Neural progenitor cell (in vitro differentiated cells): ENCODE data around the gene C19orf33. TPM values are rescaled to one million over a fixed set of nuclear protein-coding genes. Genes with fewer than 3 reads are reported as not detected.

Experiments
- DNase-seq: peaks from one replicate; pipeline ENCODE4 v3.0.0-alpha.2; 2016; ENCODE audit warnings: low spot score
- H2AFZ ChIP-seq: fragments of 200-600 bp; sonication (generic); replicated peaks from 2 replicates; pipeline ENCODE4 v1.6.1; 2016; ENCODE audit warnings: antibody characterized with exemption
- H3F3A ChIP-seq: fragments of 200-600 bp; sonication (generic); 2 replicates; pipeline ENCODE4 v1.6.1; 2016; ENCODE audit warnings: antibody characterized with exemption, low read depth
- H3K27ac ChIP-seq: fragments of 200-600 bp; sonication (generic); 2 replicates; pipeline ENCODE4 v1.5.1; 2016; ENCODE audit warnings: mild to moderate bottlenecking
- H3K27me3 ChIP-seq: fragments of 200-600 bp; sonication (generic); 2 replicates; pipeline ENCODE4 v1.6.1; 2016; ENCODE audit warnings: mild to moderate bottlenecking, moderate library complexity
- H3K36me3 ChIP-seq: fragments of 200-600 bp; sonication (generic); 2 replicates; pipeline ENCODE4 v1.5.1; 2016
- H3K4me1 ChIP-seq: fragments of 200-600 bp; sonication (generic); 2 replicates; pipeline ENCODE4 v1.6.1; 2016; ENCODE audit warnings: mixed run types
- H3K4me2 ChIP-seq: fragments of 200-600 bp; sonication (generic); 2 replicates; pipeline ENCODE4 v1.6.1; 2016
- H3K4me3 ChIP-seq: fragments of 200-600 bp; sonication (generic); 2 replicates; pipeline ENCODE4 v1.5.1; 2016
- H3K79me2 ChIP-seq: fragments of 200-600 bp; sonication (generic); 2 replicates; pipeline ENCODE4 v1.6.1; 2016; ENCODE audit warnings: low read depth
- H3K9ac ChIP-seq: fragments of 200-600 bp; sonication (generic); 2 replicates; pipeline ENCODE4 v1.6.1; 2016
- H3K9me3 ChIP-seq: fragments of 200-600 bp; sonication (generic); 2 replicates; pipeline ENCODE4 v1.5.1; 2016; ENCODE audit warnings: low read depth
- H4K20me1 ChIP-seq: fragments of 200-600 bp; sonication (generic); 2 replicates; pipeline ENCODE4 v1.6.1; 2016; ENCODE audit warnings: low read depth
- H3K27ac Mint-ChIP-seq: 3 replicates; pipeline ENCODE4 v1.8.0; 2021; ENCODE audit warnings: mixed read lengths
- H3K27me3 Mint-ChIP-seq: 2 replicates; pipeline ENCODE4 v1.8.0; 2022; ENCODE audit warnings: low read depth, mild to moderate bottlenecking, inconsistent platforms, moderate library complexity, mixed read lengths; ENCODE audit not compliant: insufficient read depth
- H3K36me3 Mint-ChIP-seq: 3 replicates; pipeline ENCODE4 v1.8.0; 2021; ENCODE audit warnings: mixed read lengths
- H3K4me1 Mint-ChIP-seq: 3 replicates; pipeline ENCODE4 v1.8.0; 2021; ENCODE audit warnings: mixed read lengths
- H3K4me3 Mint-ChIP-seq: 3 replicates; pipeline ENCODE4 v1.8.0; 2021; ENCODE audit warnings: mild to moderate bottlenecking, moderate library complexity, mixed read lengths
- H3K9me3 Mint-ChIP-seq: 3 replicates; pipeline ENCODE4 v1.8.0; 2020; ENCODE audit warnings: mixed read lengths
- CTCF ChIP-seq: fragments of 200-600 bp; sonication (generic); IDR thresholded peaks from 2 replicates; pipeline ENCODE4 v1.5.1; 2017; ENCODE audit warnings: antibody characterized with exemption, mild to moderate bottlenecking
- EZH2 ChIP-seq: fragments of 200-600 bp; sonication (generic); IDR thresholded peaks from 2 replicates; pipeline ENCODE4 v1.6.1; 2017; ENCODE audit warnings: antibody characterized with exemption, mild to moderate bottlenecking, moderate library complexity
- EZH2phosphoT487 ChIP-seq: fragments of 200-600 bp; sonication (generic); IDR thresholded peaks from 2 replicates; pipeline ENCODE4 v1.6.1; 2017; ENCODE audit warnings: antibody characterized with exemption
- total RNA-seq: library from RNA; depleted of rRNA; stranded (reverse); fragments of >200 nt; gene quantifications from 2 replicates; pipeline ENCODE4 v1.2.3, GENCODE V29; 2015; ENCODE audit warnings: low replicate concordance

C19orf33 gene
- total RNA-seq, 1 donor from 2014 or later = not detected

DNA sequence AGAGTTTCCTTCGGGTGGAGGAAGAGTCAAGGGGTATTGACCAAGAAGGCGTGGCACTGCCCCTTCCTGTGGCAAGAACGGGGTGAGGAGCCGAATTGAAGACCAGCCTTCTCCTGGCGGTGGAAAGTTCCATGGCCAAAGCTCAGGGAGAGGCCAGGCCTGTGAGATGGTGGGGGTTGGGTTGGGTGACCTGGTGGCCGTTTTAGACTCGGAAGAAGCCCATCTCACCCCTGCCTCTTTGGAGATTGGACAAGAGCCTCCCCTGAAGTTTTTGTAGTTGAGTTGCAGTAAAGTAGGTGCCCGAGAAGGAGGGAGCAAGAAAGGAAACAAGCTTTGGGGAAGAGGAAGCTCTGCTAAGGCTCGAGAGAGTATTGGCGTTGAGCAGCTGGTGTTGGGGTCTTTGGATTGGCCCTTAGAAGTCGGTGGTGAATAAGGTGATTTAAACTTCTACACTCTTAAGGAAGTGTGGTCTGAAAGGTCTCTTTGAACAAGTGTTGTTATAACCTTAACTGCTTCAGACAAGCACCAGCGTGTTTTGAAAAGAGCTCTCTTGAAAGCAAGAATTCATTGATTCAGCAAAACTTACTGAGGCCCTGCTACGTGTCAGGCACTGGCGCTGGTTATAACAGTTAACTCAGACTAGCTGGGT, 38.7 kb upstream of the C19orf33 start:
- Mint-ChIP-seq H3K27ac (no peak overlapping the region), H3K27me3 (peaks cover 17% of the 10 kb centered on the region), H3K4me1 (peaks cover 33% of the 10 kb centered on the region), H3K36me3 (no peaks in the 10 kb centered on the region), H3K9me3 (no peaks in the 10 kb centered on the region), H3K4me3 (peak overlapping the region; percentile 90)
- peak overlapping the region; percentile 84 for H2AFZ ChIP-seq
- H3K4me3 ChIP-seq = peak overlapping the region; percentile 66
- no peak overlapping the region for H3K27ac ChIP-seq
- H3K27me3 ChIP-seq = no peaks in the 10 kb centered on the region
- H3K4me2 ChIP-seq = peak overlapping the region; percentile 78
- H3F3A ChIP-seq = peaks cover 27% of the 10 kb centered on the region
- H3K4me1 ChIP-seq = peaks cover 27% of the 10 kb centered on the region
- no peak for TF ChIP-seq EZH2phosphoT487
- TF ChIP-seq EZH2 = no peak
- TF ChIP-seq CTCF = no peak
- peaks cover 57% of the 10 kb centered on the region for H3K79me2 ChIP-seq
- H3K9ac ChIP-seq = peak overlapping the region; percentile 42
- no peaks in the 10 kb centered on the region for H3K36me3 ChIP-seq
- H3K9me3 ChIP-seq = no peaks in the 10 kb centered on the region
- peaks cover 12% of the 10 kb centered on the region for H4K20me1 ChIP-seq
- no peak for DNase-seq

DNA sequence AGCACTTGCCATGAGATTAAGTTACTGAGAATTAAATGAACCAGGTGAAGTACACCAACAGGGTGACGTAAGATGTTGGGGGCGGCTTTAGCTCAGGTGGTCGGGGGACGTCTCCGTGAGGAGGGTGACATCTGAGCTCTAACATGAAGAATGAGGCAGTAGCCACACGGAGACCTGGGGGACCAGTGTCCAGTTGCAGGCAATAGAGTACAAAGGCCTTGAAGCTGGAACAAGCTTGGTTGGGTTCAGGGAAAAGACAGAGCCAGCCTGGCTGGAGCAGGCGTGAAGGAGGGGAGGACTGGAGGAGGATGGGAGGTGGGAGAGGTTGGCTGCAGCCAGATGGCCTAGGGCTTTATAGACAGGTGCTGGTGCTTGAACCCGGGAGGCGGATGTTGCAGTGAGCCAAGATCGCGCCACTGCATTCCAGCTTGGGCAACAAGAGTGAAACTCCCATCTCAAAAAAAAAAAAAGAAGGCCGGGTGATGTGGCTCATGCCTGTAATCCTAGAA, 38.1 kb upstream of the C19orf33 start:
- Histone ChIP-seq H3K4me3 (peak overlapping the region; percentile 66), H3F3A (peaks cover 27% of the 10 kb centered on the region), H3K36me3 (no peaks in the 10 kb centered on the region), H3K4me2 (peak overlapping the region; percentile 78), H3K79me2 (peaks cover 63% of the 10 kb centered on the region), H3K4me1 (peaks cover 33% of the 10 kb centered on the region), H3K9ac (no peak overlapping the region), H4K20me1 (peaks cover 12% of the 10 kb centered on the region), H2AFZ (no peak overlapping the region), H3K9me3 (no peaks in the 10 kb centered on the region), H3K27me3 (no peaks in the 10 kb centered on the region), H3K27ac (no peak overlapping the region)
- Mint-ChIP-seq H3K9me3 (no peaks in the 10 kb centered on the region), H3K27me3 (peaks cover 17% of the 10 kb centered on the region), H3K4me3 (peak overlapping the region; percentile 90), H3K36me3 (no peaks in the 10 kb centered on the region), H3K4me1 (peaks cover 40% of the 10 kb centered on the region), H3K27ac (no peak overlapping the region)
- DNase-seq = no peak
- TF ChIP-seq CTCF = no peak
- TF ChIP-seq EZH2 = no peak
- TF ChIP-seq EZH2phosphoT487 = no peak

DNA sequence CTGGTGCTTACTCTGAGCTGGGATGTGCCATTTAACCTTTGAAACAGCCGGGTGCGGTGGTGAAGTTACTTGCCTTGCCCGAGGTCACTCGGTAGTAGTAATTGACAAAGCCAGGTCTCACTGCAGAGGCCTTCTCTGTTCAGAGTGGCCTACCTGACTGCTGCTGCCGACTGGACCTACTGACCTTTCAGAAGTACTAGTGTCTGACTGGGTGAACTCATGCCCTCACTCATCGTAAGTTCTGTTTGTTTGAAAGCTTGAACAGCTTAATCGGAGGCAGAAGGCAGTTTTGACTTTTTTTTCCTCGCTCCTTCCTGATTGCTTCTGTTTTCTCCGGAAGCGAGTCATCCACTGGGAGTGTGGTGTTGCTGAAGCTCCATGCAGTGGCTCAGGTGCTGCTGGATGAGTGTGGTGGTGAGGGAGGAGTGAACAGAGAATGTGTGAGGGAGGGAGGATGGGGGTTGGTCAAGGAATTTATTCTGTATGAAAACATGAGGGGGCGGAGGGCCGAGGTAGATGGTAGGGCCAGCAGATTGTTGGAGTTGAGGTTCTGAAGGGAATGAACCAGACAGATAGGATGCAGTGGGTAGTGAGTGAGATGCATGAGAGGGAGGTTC, 37.0 kb upstream of the C19orf33 start:
- H3K4me1 Mint-ChIP-seq = peaks cover 40% of the 10 kb centered on the region
- H3F3A ChIP-seq = peaks cover 27% of the 10 kb centered on the region
- no peak overlapping the region for H3K27ac Mint-ChIP-seq
- H3K27ac ChIP-seq = no peak overlapping the region
- no peaks in the 10 kb centered on the region for H3K9me3 ChIP-seq
- DNase-seq = no peak
- H3K4me3 ChIP-seq = no peak overlapping the region
- H2AFZ ChIP-seq = no peak overlapping the region
- no peaks in the 10 kb centered on the region for H3K36me3 Mint-ChIP-seq
- H3K4me3 Mint-ChIP-seq = no peak overlapping the region
- H3K4me1 ChIP-seq = peaks cover 33% of the 10 kb centered on the region
- peaks cover 74% of the 10 kb centered on the region for H3K79me2 ChIP-seq
- no peak overlapping the region for H3K4me2 ChIP-seq
- H3K9me3 Mint-ChIP-seq = no peaks in the 10 kb centered on the region
- H4K20me1 ChIP-seq = peaks cover 12% of the 10 kb centered on the region
- no peak overlapping the region for H3K9ac ChIP-seq
- H3K36me3 ChIP-seq = no peaks in the 10 kb centered on the region
- H3K27me3 Mint-ChIP-seq = peaks cover 17% of the 10 kb centered on the region
- no peak for TF ChIP-seq EZH2phosphoT487
- no peak for TF ChIP-seq EZH2
- no peak for TF ChIP-seq CTCF
- H3K27me3 ChIP-seq = no peaks in the 10 kb centered on the region
